B cell (primary cell): ENCODE measurements around the gene SH2D3C.

Source experiments
- CTCF ChIP-seq: fragments of 200-600 bp; IDR thresholded peaks from one replicate; pipeline ENCODE4 v1.8.0; 2022; ENCODE audit warnings: antibody characterized with exemption, mild to moderate bottlenecking
- EZH2 ChIP-seq: IDR thresholded peaks from 2 replicates; pipeline ENCODE4 v1.6.1; 2012; ENCODE audit warnings: borderline replicate concordance, low read depth, mild to moderate bottlenecking, moderate library complexity, low read length; ENCODE audit not compliant: insufficient read depth, poor library complexity, severe bottlenecking

GRCh38 chr9:127753622-127754021 lies 24.8 kb downstream of the SH2D3C start:
- TF ChIP-seq CTCF (no peak), EZH2 (no peak)
